Adrenal gland (tissue), 12 donors: ENCODE measurements around the gene CC2D2A. TPM values are rescaled to one million over a fixed set of nuclear protein-coding genes. Genes with fewer than 3 reads are reported as not detected.

Source experiments
- DNase-seq, 7 donors: peaks; one replicate each; pipeline ENCODE4 v3.0.0-alpha.2; 2019 to 2020
- H3K27ac ChIP-seq, 5 donors: fragments of 200-600 bp; sonication (generic) in 4 of 5; 1 replicate in 3 of 5; 2 replicates in 2 of 5; pipeline versions ENCODE4 v1.5.1 to v1.8.0; 2016 to 2020; ENCODE audit warnings: mild to moderate bottlenecking in 1 of 5
- H3K27me3 ChIP-seq: fragments of 200-600 bp; 2 replicates; pipeline ENCODE4 v1.8.0; 2021
- H3K36me3 ChIP-seq, 2 donors: fragments of 200-600 bp; replicated peaks in 1 of 2; 1 replicate in 1 of 2; 2 replicates in 1 of 2; pipeline versions ENCODE4 v1.5.1 to v1.8.0; 2018 to 2022
- H3K4me1 ChIP-seq, 2 donors: fragments of 200-600 bp; replicated peaks in 1 of 2; 1 replicate in 1 of 2; 2 replicates in 1 of 2; pipeline versions ENCODE4 v1.5.1 to v1.8.0; 2018 to 2021
- H3K4me3 ChIP-seq, 4 donors: fragments of 200-600 bp; sonication (generic) in 3 of 4; one replicate each; pipeline ENCODE4 v1.5.1; 2016 to 2018
- H3K9me3 ChIP-seq, 3 donors: fragments of 200-600 bp; sonication (generic) in 1 of 3; replicated peaks in 1 of 3; 1 replicate in 2 of 3; 2 replicates in 1 of 3; pipeline versions ENCODE4 v1.5.1 to v1.8.0; 2016 to 2021
- CTCF ChIP-seq, 6 experiments: fragments of 450-650 bp in 4 of 6; fragments of 200-600 bp in 2 of 6; sonication (generic) in 1 of 6; IDR thresholded peaks; 1 replicate in 5 of 6; 2 replicates in 1 of 6; pipeline versions ENCODE4 v1.5.1 to v1.8.0; 2016 to 2021; ENCODE audit warnings: antibody characterized with exemption in 6 of 6, mild to moderate bottlenecking in 2 of 6, moderate library complexity in 1 of 6
- POLR2A ChIP-seq, 2 donors: fragments of 450-650 bp; IDR thresholded peaks; one replicate each; pipeline ENCODE4 v1.6.1; 2017; ENCODE audit warnings: antibody characterized with exemption in 2 of 2, mild to moderate bottlenecking in 2 of 2, moderate library complexity in 1 of 2
- WGBS, 4 donors: extraction: QIAGEN DNeasy Blood & Tissue Kit in 2 of 4; methylation state at CpG; one replicate each; pipeline versions ENCODE4 v1.1.5 to v1.1.7; 2013 to 2017; 5-methylcytosine and 5-hydroxymethylcytosine counted together
- intact Hi-C, 2 donors: fragments of 100-400 bp; cut with DNase I; formaldehyde crosslinking; loops; one replicate each; pipeline versions ENCODE4 v1.14.1 to v1.15.0; 2022 to 2023
- polyA plus RNA-seq, 3 donors: library from polyadenylated mRNA; stranded (reverse); fragments of 200-250 nt in 2 of 3; fragments of 350-450 nt in 1 of 3; fragmentation: Illumina TruSeq in 1 of 3; extraction: RNeasy Lipid Tissue Mini Kit (QIAGEN cat#74804) in 1 of 3; gene quantifications; one replicate each; pipeline ENCODE4 v1.2.3, GENCODE V29; 2013 to 2014
- total RNA-seq, 9 donors: library from RNA; depleted of rRNA in 4 of 9; stranded (reverse); fragments of >200 nt in 4 of 9; fragments of 120-200 nt in 1 of 9; fragmentation: NEBNext Ultra II Directional in 1 of 9; extraction: Animal tissue kit (Norgen Biotek cat#: 25700) in 1 of 9; gene quantifications; one replicate each; pipeline versions ENCODE4 v1.1.0 to v1.2.4, GENCODE V29; 2013 to 2023
- donor health status: healthy with polysubstance abuse.
- donor health status: Bipolar disorder and iron deficiency.
- donor health status: DM: yes; HTN: yes; CAD: no.
- donor health status: DM: no; HTN: no; CAD: no.
- donor health status: DM: no; HTN: no; CAD: no.
- donor health status: DM: yes; HTN: yes; CAD: no.

The CC2D2A gene
- total and polyA plus RNA-seq, 12 donors: 14.4 to 52.3 (median 20.9) TPM

DNA sequence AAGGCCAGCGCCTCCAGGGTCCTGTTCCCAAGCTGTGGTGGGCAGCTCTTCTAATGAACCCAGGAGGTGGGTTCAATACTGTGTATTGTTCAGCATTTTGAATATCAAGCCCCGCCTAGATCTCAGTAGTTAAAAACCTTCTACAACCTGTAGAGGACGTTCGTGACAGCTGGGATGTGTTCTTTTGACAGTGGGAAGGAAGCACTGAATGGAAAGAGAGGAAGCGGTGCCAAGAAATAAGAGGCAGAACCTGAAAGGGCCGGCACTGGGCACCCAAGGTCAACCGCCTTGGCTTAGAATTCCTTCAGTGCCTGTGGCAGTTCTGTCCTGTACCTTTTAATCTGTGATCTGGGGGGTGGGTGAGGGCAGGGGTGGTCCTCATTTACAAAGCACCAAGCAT, 73.1 kb downstream of the CC2D2A start:
- intact Hi-C loops: no loop called here
- no peaks in the 10 kb centered on the region for H3K9me3 ChIP-seq
- H3K4me1 ChIP-seq: peaks cover 0 to 12% of the 10 kb centered on the region in 2 donors
- peak; percentile 51 to 83 (median 76) for DNase-seq
- 45 to 52% (median 48%) methylated on average over 7 of the region's 7 CpGs for WGBS, 4 donors
- H3K27ac ChIP-seq: no peak overlapping the region
- TF ChIP-seq CTCF (IDR thresholded peaks at IDR 0.05): no peak
- no peak for TF ChIP-seq POLR2A (IDR thresholded peaks at IDR 0.05)
- H3K36me3 ChIP-seq: peaks cover 0 to 15% of the 10 kb centered on the region in 2 donors
- H3K27me3 ChIP-seq: no peaks in the 10 kb centered on the region
- no peak overlapping the region for H3K4me3 ChIP-seq

GRCh38 chr4:15543537-15544247, 74.0 kb downstream of the CC2D2A start:
- H3K9me3 ChIP-seq: no peaks in the 10 kb centered on the region
- no peak overlapping the region for H3K4me3 ChIP-seq
- no peaks in the 10 kb centered on the region for H3K27me3 ChIP-seq
- no peak for DNase-seq
- peaks cover 0 to 12% of the 10 kb centered on the region in 2 donors for H3K4me1 ChIP-seq
- H3K36me3 ChIP-seq: peaks cover 0 to 5% of the 10 kb centered on the region in 2 donors
- no peak overlapping the region for H3K27ac ChIP-seq
- 81 to 86% (median 84%) methylated on average over 6 of the region's 6 CpGs for WGBS, 4 donors
- TF ChIP-seq POLR2A (IDR thresholded peaks at IDR 0.05): no peak
- TF ChIP-seq CTCF (IDR thresholded peaks at IDR 0.05): no peak
- intact Hi-C loops: no loop called here

DNA sequence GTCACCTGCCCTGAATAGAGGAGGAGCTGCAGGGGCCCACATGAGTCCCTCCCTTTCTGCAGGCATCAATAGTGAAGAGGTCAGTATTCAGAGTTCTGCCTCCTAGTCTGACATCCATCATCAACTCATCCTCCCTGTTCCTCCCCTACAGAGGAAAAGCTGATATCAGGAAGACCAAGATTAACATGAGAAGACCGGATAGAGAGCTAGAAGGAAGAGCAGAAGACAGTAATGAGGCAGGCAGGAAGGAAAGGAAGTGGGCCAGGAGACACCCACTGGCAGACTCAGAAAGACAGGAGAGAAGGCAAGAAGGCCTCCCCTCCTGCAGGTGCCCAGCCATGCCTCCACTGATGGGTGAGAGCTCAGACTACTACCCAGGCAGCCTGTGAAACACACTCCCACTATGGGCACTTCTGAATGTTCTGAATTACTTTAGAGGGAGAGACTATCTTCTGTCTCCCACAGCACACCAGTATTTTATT, 74.6 kb downstream of the CC2D2A start:
- Histone ChIP-seq H3K4me3 (no peak overlapping the region), H3K4me1 (peaks cover 0 to 12% of the 10 kb centered on the region in 2 donors), H3K9me3 (no peaks in the 10 kb centered on the region), H3K36me3 (no peaks in the 10 kb centered on the region), H3K27me3 (no peaks in the 10 kb centered on the region), H3K27ac (no peak overlapping the region)
- TF ChIP-seq POLR2A (IDR thresholded peaks at IDR 0.05) (no peak), CTCF (IDR thresholded peaks at IDR 0.05) (no peak)
- WGBS, 4 donors: 88 to 94% (median 89%) methylated on average over 1 of the region's 1 CpG
- intact Hi-C loops: no loop called here
- DNase-seq: no peak

GRCh38 chr4:15545371-15545770, 75.7 kb downstream of the CC2D2A start:
- Histone ChIP-seq H3K9me3 (no peaks in the 10 kb centered on the region), H3K27ac (no peak overlapping the region), H3K4me3 (no peak overlapping the region), H3K36me3 (no peaks in the 10 kb centered on the region), H3K4me1 (peaks cover 0 to 12% of the 10 kb centered on the region in 2 donors), H3K27me3 (no peaks in the 10 kb centered on the region)
- WGBS, 4 donors: 92 to 98% (median 94%) methylated on average over 2 of the region's 2 CpGs
- intact Hi-C loops: no loop called here
- no peak for DNase-seq
- no peak for TF ChIP-seq POLR2A (IDR thresholded peaks at IDR 0.05)
- TF ChIP-seq CTCF (IDR thresholded peaks at IDR 0.05): no peak
